HEK293 (cell line): ENCODE measurements around the gene TXNRD2.
A peak's percentile ranks its signal among the peaks of the same experiment; 100 is the strongest.

Source experiments
- BCL11A ChIP-seq: fragments of 450-650 bp; formaldehyde crosslinking; IDR thresholded peaks from 2 replicates; pipeline ENCODE4 v1.5.1; 2016; ENCODE audit warnings: low read depth, missing biosample characterization, missing genetic modification characterization
- KLF1 ChIP-seq: fragments of 450-650 bp; formaldehyde crosslinking; IDR thresholded peaks from 2 replicates; pipeline ENCODE4 v1.5.1; 2016; ENCODE audit warnings: missing biosample characterization, missing genetic modification characterization
- KLF8 ChIP-seq: fragments of 450-650 bp; formaldehyde crosslinking; IDR thresholded peaks from 2 replicates; pipeline ENCODE4 v1.5.1; 2016; ENCODE audit warnings: missing biosample characterization, missing genetic modification characterization
- KLF9 ChIP-seq: fragments of 450-650 bp; formaldehyde crosslinking; IDR thresholded peaks from 2 replicates; pipeline ENCODE4 v1.5.1; 2016; ENCODE audit warnings: missing biosample characterization, missing genetic modification characterization, low read depth
- PATZ1 ChIP-seq: fragments of 450-650 bp; formaldehyde crosslinking; IDR thresholded peaks from 2 replicates; pipeline ENCODE4 v1.5.1; 2016; ENCODE audit warnings: missing biosample characterization, missing genetic modification characterization
- SP2 ChIP-seq: fragments of 450-650 bp; formaldehyde crosslinking; IDR thresholded peaks from 2 replicates; pipeline ENCODE4 v1.5.1; 2016; ENCODE audit warnings: missing biosample characterization, missing genetic modification characterization
- SP3 ChIP-seq: fragments of 450-650 bp; formaldehyde crosslinking; IDR thresholded peaks from 2 replicates; pipeline ENCODE4 v1.5.1; 2016; ENCODE audit warnings: missing biosample characterization, missing genetic modification characterization
- WT1 ChIP-seq: fragments of 450-650 bp; formaldehyde crosslinking; IDR thresholded peaks from 2 replicates; pipeline ENCODE4 v1.5.1; 2016; ENCODE audit warnings: missing biosample characterization, missing genetic modification characterization
- ZBTB10 ChIP-seq: fragments of 450-650 bp; formaldehyde crosslinking; IDR thresholded peaks from 2 replicates; pipeline ENCODE4 v1.5.1; 2016; ENCODE audit warnings: missing biosample characterization, missing genetic modification characterization
- ZBTB20 ChIP-seq: fragments of 450-650 bp; formaldehyde crosslinking; IDR thresholded peaks from 2 replicates; pipeline ENCODE4 v1.5.1; 2016; ENCODE audit warnings: missing biosample characterization, missing genetic modification characterization
- ZBTB26 ChIP-seq: fragments of 450-650 bp; formaldehyde crosslinking; optimal IDR thresholded peaks from 2 replicates; pipeline ENCODE3; 2016; ENCODE audit warnings: missing biosample characterization, mild to moderate bottlenecking, missing genetic modification characterization
- ZBTB48 ChIP-seq: fragments of 450-650 bp; formaldehyde crosslinking; IDR thresholded peaks from 2 replicates; pipeline ENCODE4 v1.5.1; 2016; ENCODE audit warnings: missing biosample characterization, missing genetic modification characterization
- ZFHX2 ChIP-seq: fragments of 450-650 bp; formaldehyde crosslinking; conservative IDR thresholded peaks from 2 replicates; pipeline ENCODE4 v1.5.1; 2016; ENCODE audit warnings: missing biosample characterization, missing genetic modification characterization
- ZNF23 ChIP-seq: fragments of 450-650 bp; formaldehyde crosslinking; IDR thresholded peaks from 2 replicates; pipeline ENCODE4 v1.5.1; 2016; ENCODE audit warnings: missing biosample characterization, missing genetic modification characterization, borderline replicate concordance
- ZNF248 ChIP-seq: fragments of 450-650 bp; formaldehyde crosslinking; IDR thresholded peaks from 2 replicates; pipeline ENCODE4 v1.5.1; 2017; ENCODE audit warnings: missing biosample characterization, missing genetic modification characterization
- ZNF266 ChIP-seq: fragments of 450-650 bp; formaldehyde crosslinking; IDR thresholded peaks from 2 replicates; pipeline ENCODE4 v1.5.1; 2016; ENCODE audit warnings: missing biosample characterization, missing genetic modification characterization, low read depth
- ZNF366 ChIP-seq: fragments of 450-650 bp; formaldehyde crosslinking; conservative IDR thresholded peaks from 2 replicates; pipeline ENCODE4 v1.5.1; 2016; ENCODE audit warnings: missing biosample characterization, missing genetic modification characterization
- ZNF449 ChIP-seq: fragments of 450-650 bp; formaldehyde crosslinking; IDR thresholded peaks from 2 replicates; pipeline ENCODE4 v1.5.1; 2017; ENCODE audit warnings: missing biosample characterization, mild to moderate bottlenecking, missing genetic modification characterization, moderate library complexity
- ZNF571 ChIP-seq: fragments of 450-650 bp; formaldehyde crosslinking; IDR thresholded peaks from 2 replicates; pipeline ENCODE4 v1.5.0; 2017; ENCODE audit warnings: missing biosample characterization, missing genetic modification characterization
- ZNF660 ChIP-seq: fragments of 450-650 bp; IDR thresholded peaks from 2 replicates; pipeline ENCODE4 v1.5.1; 2018; ENCODE audit warnings: missing biosample characterization, mild to moderate bottlenecking, missing genetic modification characterization
- ZNF76 ChIP-seq: fragments of 450-650 bp; formaldehyde crosslinking; IDR thresholded peaks from 2 replicates; pipeline ENCODE4; 2016; ENCODE audit warnings: low read depth, missing biosample characterization, missing genetic modification characterization, borderline replicate concordance
- ZNF785 ChIP-seq: fragments of 450-650 bp; formaldehyde crosslinking; IDR thresholded peaks from 2 replicates; pipeline ENCODE4 v1.5.1; 2016; ENCODE audit warnings: missing biosample characterization, missing genetic modification characterization
- ZSCAN23 ChIP-seq: fragments of 450-650 bp; formaldehyde crosslinking; IDR thresholded peaks from 2 replicates; pipeline ENCODE4 v1.5.1; 2016; ENCODE audit warnings: missing biosample characterization, missing genetic modification characterization
- ZXDB ChIP-seq: fragments of 450-650 bp; formaldehyde crosslinking; IDR thresholded peaks from 2 replicates; pipeline ENCODE4 v1.5.1; 2016; ENCODE audit warnings: missing biosample characterization, missing genetic modification characterization
- TF ChIP-seq, protein P1 (sequence below): fragments of 450-650 bp; formaldehyde crosslinking; IDR thresholded peaks from 2 replicates; pipeline ENCODE4 v1.5.1; 2017; ENCODE audit warnings: missing biosample characterization, missing genetic modification characterization
- TF ChIP-seq, protein P2 (sequence below): fragments of 450-650 bp; formaldehyde crosslinking; IDR thresholded peaks from 2 replicates; pipeline ENCODE4 v1.5.1; 2016; ENCODE audit warnings: missing biosample characterization, missing genetic modification characterization
- TF ChIP-seq, protein P3 (sequence below): fragments of 450-650 bp; formaldehyde crosslinking; IDR thresholded peaks from 2 replicates; pipeline ENCODE4 v1.5.1; 2017; ENCODE audit warnings: missing biosample characterization, missing genetic modification characterization

The TXNRD2 gene

GRCh38 chr22:19986410-19987341, 45.1 kb upstream of the TXNRD2 start (continued):
- peak; percentile 32; the same call in 1 of the 2 replicates for TF ChIP-seq KLF9 (tag by site-specific recombination)
- TF ChIP-seq ZNF76 (tag by site-specific recombination), result peak; percentile 27; the same call in 1 of the 2 replicates
- no peak for TF ChIP-seq ZSCAN23
- 0 out of 2 replicates have a peak, but pooled peaks have one; percentile 16 for TF ChIP-seq ZNF266 (tag by site-specific recombination)
- peak; percentile 17; the same call in 1 of the 2 replicates for TF ChIP-seq ZNF785 (tag by site-specific recombination)
- peak; percentile 69 for TF ChIP-seq ZBTB26 (tag by site-specific recombination)
- TF ChIP-seq SP3 (tag by site-specific recombination), result peak; percentile 71
- TF ChIP-seq PATZ1, result peak; percentile 86
- TF ChIP-seq, protein P1, sequence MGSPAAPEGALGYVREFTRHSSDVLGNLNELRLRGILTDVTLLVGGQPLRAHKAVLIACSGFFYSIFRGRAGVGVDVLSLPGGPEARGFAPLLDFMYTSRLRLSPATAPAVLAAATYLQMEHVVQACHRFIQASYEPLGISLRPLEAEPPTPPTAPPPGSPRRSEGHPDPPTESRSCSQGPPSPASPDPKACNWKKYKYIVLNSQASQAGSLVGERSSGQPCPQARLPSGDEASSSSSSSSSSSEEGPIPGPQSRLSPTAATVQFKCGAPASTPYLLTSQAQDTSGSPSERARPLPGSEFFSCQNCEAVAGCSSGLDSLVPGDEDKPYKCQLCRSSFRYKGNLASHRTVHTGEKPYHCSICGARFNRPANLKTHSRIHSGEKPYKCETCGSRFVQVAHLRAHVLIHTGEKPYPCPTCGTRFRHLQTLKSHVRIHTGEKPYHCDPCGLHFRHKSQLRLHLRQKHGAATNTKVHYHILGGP, result no peak
- TF ChIP-seq ZNF449 (tag by site-specific recombination), result peak; percentile 53; the same call in 1 of the 2 replicates
- TF ChIP-seq, protein P2, sequence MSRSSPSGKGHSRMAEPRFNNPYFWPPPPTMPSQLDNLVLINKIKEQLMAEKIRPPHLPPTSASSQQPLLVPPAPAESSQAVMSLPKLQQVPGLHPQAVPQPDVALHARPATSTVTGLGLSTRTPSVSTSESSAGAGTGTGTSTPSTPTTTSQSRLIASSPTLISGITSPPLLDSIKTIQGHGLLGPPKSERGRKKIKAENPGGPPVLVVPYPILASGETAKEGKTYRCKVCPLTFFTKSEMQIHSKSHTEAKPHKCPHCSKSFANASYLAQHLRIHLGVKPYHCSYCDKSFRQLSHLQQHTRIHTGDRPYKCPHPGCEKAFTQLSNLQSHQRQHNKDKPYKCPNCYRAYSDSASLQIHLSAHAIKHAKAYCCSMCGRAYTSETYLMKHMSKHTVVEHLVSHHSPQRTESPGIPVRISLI (tag by site-specific recombination), result no peak
- TF ChIP-seq ZNF248 (tag by site-specific recombination), result no peak
- peak; percentile 78 for TF ChIP-seq SP2
- TF ChIP-seq ZBTB20 (tag by site-specific recombination), result peak; percentile 83
- 0 out of 2 replicates have a peak, but pooled peaks have one; percentile 44 for TF ChIP-seq ZFHX2 (tag by site-specific recombination)
- peak; percentile 42; the same call in 1 of the 2 replicates for TF ChIP-seq ZBTB48 (tag by site-specific recombination)
- TF ChIP-seq ZNF23 (tag by site-specific recombination), result no peak
- peak; percentile 68 for TF ChIP-seq ZXDB (tag by site-specific recombination)
- 0 out of 2 replicates have a peak, but pooled peaks have one; percentile 55 for TF ChIP-seq BCL11A (tag by site-specific recombination)
- 0 out of 2 replicates have a peak, but pooled peaks have one; percentile 25 for TF ChIP-seq WT1 (tag by site-specific recombination)
- TF ChIP-seq KLF1 (tag by site-specific recombination), result 0 out of 2 replicates have a peak, but pooled peaks have one; percentile 15
- TF ChIP-seq ZNF660 (tag by site-specific recombination), result no peak
- peak; percentile 89 for TF ChIP-seq ZNF366 (tag by site-specific recombination)
- TF ChIP-seq, protein P3, sequence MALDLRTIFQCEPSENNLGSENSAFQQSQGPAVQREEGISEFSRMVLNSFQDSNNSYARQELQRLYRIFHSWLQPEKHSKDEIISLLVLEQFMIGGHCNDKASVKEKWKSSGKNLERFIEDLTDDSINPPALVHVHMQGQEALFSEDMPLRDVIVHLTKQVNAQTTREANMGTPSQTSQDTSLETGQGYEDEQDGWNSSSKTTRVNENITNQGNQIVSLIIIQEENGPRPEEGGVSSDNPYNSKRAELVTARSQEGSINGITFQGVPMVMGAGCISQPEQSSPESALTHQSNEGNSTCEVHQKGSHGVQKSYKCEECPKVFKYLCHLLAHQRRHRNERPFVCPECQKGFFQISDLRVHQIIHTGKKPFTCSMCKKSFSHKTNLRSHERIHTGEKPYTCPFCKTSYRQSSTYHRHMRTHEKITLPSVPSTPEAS (tag by site-specific recombination), result no peak
- TF ChIP-seq ZBTB10 (tag by site-specific recombination), result 0 out of 2 replicates have a peak, but pooled peaks have one; percentile 30
- TF ChIP-seq KLF8 (tag by site-specific recombination), result peak; percentile 72; the same call in 1 of the 2 replicates
- TF ChIP-seq ZNF571 (tag by site-specific recombination), result no peak
